ENCODE results near the gene TTC1. TPM values are rescaled to one million over a fixed set of nuclear protein-coding genes. Genes with fewer than 3 reads are reported as not detected.

The TTC1 gene
- total RNA-seq, 1 donor from 2014 or later, result 46.3 TPM

GRCh38 chr5:160054047-160054446, 45.1 kb downstream of the TTC1 start:
- H3K4me1 Mint-ChIP-seq (ENCODE audit: low read depth), result no peaks in the 10 kb centered on the region
- H3K27me3 Mint-ChIP-seq, result no peaks in the 10 kb centered on the region
- TF ChIP-seq CTCF (IDR thresholded peaks at IDR 0.05; ENCODE audit: unreplicated experiment), result no peak
- H3K4me3 Mint-ChIP-seq (ENCODE audit: low read depth), result no peak overlapping the region
- no peak for DNase-seq (ENCODE audit: low spot score, unreplicated experiment)
- H3K36me3 Mint-ChIP-seq (ENCODE audit: insufficient read depth), result peaks cover 25% of the 10 kb centered on the region
- no peaks in the 10 kb centered on the region for H3K9me3 Mint-ChIP-seq (ENCODE audit: low read depth)
- H3K27ac Mint-ChIP-seq, result no peak overlapping the region

- H3K36me3 Mint-ChIP-seq (ENCODE audit: insufficient read depth), result peaks cover 25% of the 10 kb centered on the region
- no peak overlapping the region for H3K27ac Mint-ChIP-seq
- no peak overlapping the region for H3K4me3 Mint-ChIP-seq (ENCODE audit: low read depth)
- no peaks in the 10 kb centered on the region for H3K9me3 Mint-ChIP-seq (ENCODE audit: low read depth)
- H3K27me3 Mint-ChIP-seq, result no peaks in the 10 kb centered on the region
- no peaks in the 10 kb centered on the region for H3K4me1 Mint-ChIP-seq (ENCODE audit: low read depth)
- no peak for DNase-seq (ENCODE audit: low spot score, unreplicated experiment)
- TF ChIP-seq CTCF (IDR thresholded peaks at IDR 0.05; ENCODE audit: unreplicated experiment), result no peak
These were observed 45.9 kb downstream of the TTC1 start for GRCh38 chr5:160054831-160055230.

- H3K27me3 Mint-ChIP-seq, result no peaks in the 10 kb centered on the region
- H3K27ac Mint-ChIP-seq, result no peak overlapping the region
- no peak overlapping the region for H3K4me3 Mint-ChIP-seq (ENCODE audit: low read depth)
- TF ChIP-seq CTCF (IDR thresholded peaks at IDR 0.05; ENCODE audit: unreplicated experiment), result no peak
- H3K4me1 Mint-ChIP-seq (ENCODE audit: low read depth), result no peaks in the 10 kb centered on the region
- DNase-seq (ENCODE audit: low spot score, unreplicated experiment), result no peak
- no peaks in the 10 kb centered on the region for H3K9me3 Mint-ChIP-seq (ENCODE audit: low read depth)
- peaks cover 28% of the 10 kb centered on the region for H3K36me3 Mint-ChIP-seq (ENCODE audit: insufficient read depth)
These were observed 48.3 kb downstream of the TTC1 start for GRCh38 chr5:160057256-160057655.

- H3K36me3 Mint-ChIP-seq (ENCODE audit: insufficient read depth), result peaks cover 23% of the 10 kb centered on the region
- TF ChIP-seq CTCF (IDR thresholded peaks at IDR 0.05; ENCODE audit: unreplicated experiment), result no peak
- H3K4me1 Mint-ChIP-seq (ENCODE audit: low read depth), result peaks cover 10% of the 10 kb centered on the region
- no peak for DNase-seq (ENCODE audit: low spot score, unreplicated experiment)
- H3K27ac Mint-ChIP-seq, result no peak overlapping the region
- H3K4me3 Mint-ChIP-seq (ENCODE audit: low read depth), result no peak overlapping the region
- no peaks in the 10 kb centered on the region for H3K27me3 Mint-ChIP-seq
- H3K9me3 Mint-ChIP-seq (ENCODE audit: low read depth), result no peaks in the 10 kb centered on the region
These were observed 51.1 kb downstream of the TTC1 start for GRCh38 chr5:160060001-160060400.

- H3K9me3 Mint-ChIP-seq (ENCODE audit: low read depth), result no peaks in the 10 kb centered on the region
- no peak overlapping the region for H3K4me3 Mint-ChIP-seq (ENCODE audit: low read depth)
- peaks cover 18% of the 10 kb centered on the region for H3K36me3 Mint-ChIP-seq (ENCODE audit: insufficient read depth)
- DNase-seq (ENCODE audit: low spot score, unreplicated experiment), result no peak
- no peak for TF ChIP-seq CTCF (IDR thresholded peaks at IDR 0.05; ENCODE audit: unreplicated experiment)
- H3K4me1 Mint-ChIP-seq (ENCODE audit: low read depth), result peaks cover 18% of the 10 kb centered on the region
- H3K27ac Mint-ChIP-seq, result peak overlapping the region; percentile 8
- no peaks in the 10 kb centered on the region for H3K27me3 Mint-ChIP-seq
These were observed 52.8 kb downstream of the TTC1 start for GRCh38 chr5:160061770-160062169.

Measured in progenitor cell of endocrine pancreas (in vitro differentiated cells).